Posterior vena cava (tissue), 2 donors: Measurements from ENCODE around the gene RALGAPA2. TPM values are rescaled to one million over a fixed set of nuclear protein-coding genes. Genes with fewer than 3 reads are reported as not detected.
"Not testable (repeated sequence)": the region's sequence is repeated elsewhere in the genome, so short reads cannot be mapped to it uniquely, and the experiment has no call there.

Experiments
- DNase-seq: peaks from one replicate; pipeline ENCODE4 v3.0.0-alpha.2; 2020; ENCODE audit warnings: low spot score
- intact Hi-C, 2 donors: fragments of 100-400 bp; cut with DNase I; formaldehyde crosslinking; loops; one replicate each; pipeline versions ENCODE4 v1.14.1 to v1.14.2; 2022 to 2023
- total RNA-seq, 2 donors: library from RNA; stranded (reverse); fragmentation: NEBNext Ultra II Directional; extraction: Animal tissue kit (Norgen Biotek cat#: 25700); gene quantifications; one replicate each; pipeline ENCODE4 v1.2.1, GENCODE V29; 2021
- donor health status: DM: yes; HTN: yes; CAD: no.
- donor health status: DM: yes; HTN: yes; CAD: no.

RALGAPA2 gene
- total RNA-seq, 2 donors from 2014 or later: 34.2 to 38.0 TPM

DNA sequence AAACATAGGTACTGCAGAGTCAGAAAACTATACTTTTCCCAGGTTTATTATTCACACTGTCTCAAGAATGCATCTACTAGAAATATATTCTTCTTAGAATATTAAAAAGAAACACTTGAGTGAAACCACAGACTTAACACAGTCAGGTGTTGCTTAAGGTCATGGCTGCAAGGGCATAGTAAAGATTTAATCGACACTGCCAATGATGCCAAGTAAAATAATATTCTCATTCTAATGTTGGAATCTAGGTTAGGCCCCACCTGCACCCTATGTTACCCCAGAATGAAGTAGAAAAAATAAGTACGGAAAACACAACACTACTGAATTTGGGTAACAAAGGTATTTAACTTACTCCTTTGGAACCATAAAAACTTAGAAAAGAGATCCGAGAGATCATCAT lies 155.0 kb downstream of the RALGAPA2 start:
- DNase-seq: no peak
- intact Hi-C loops: no loop called here

DNA sequence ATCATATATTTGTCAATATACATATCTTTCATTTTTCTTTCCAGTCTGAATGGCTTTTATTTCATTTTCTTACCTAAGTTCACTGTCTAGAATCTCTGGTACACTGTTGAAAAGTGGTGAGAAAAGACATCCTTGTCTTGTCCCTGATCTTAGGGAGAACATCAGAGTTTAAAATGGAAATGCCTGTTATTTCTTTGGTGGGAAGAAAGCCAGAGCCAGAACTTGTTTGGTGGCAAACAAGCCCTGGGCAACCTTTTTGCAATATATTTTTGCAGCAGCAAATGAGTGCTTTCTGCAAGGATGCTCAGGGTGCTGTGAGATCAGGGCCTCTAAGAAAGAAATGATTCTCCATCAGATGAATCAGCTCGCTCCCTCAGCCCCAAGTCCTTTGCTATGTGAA lies 156.6 kb downstream of the RALGAPA2 start:
- intact Hi-C loops: no loop called here
- no peak for DNase-seq

- intact Hi-C loops: no loop called here
- no peak for DNase-seq
Measured at GRCh38 chr20:20554951-20555350, 157.5 kb downstream of the RALGAPA2 start.

DNA sequence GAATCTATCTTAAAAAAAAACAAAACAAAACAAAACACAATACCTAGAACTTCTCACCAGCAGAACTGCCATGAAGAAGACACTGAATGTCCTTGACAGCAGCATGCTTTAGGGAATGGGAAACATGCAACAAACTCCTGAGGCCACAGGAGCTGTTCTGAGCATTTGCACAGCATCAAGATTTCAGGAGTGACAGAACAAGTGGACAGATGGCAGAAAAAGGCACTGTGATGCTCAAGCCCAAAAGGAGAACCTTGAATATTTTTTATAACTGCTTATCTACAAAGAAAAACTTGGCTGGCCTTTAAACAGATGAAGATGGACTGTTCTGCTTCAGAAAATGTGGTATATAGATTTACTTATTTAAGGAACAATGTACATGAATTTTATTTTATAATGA lies 158.9 kb downstream of the RALGAPA2 start:
- no peak for DNase-seq
- intact Hi-C loops: no loop called here

DNA sequence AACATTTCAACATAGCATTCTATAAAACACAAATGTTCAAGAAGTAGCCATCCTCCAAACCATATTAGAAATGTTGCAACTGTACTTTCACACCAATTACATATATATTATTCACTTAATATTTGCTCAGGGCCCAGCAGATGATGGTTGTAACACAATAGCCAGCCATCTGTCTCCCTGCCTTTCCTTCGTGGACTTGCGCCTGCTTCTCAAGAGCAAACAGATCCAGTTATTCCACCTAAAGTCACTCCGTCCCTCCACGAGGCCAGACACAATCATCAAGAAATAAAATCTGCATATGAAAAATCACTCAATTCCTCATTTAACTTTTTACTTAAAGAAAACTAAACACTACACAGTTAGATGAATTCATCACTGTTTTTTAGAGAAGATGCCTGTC lies 160.4 kb downstream of the RALGAPA2 start:
- intact Hi-C loops: no loop called here
- no peak for DNase-seq

DNA sequence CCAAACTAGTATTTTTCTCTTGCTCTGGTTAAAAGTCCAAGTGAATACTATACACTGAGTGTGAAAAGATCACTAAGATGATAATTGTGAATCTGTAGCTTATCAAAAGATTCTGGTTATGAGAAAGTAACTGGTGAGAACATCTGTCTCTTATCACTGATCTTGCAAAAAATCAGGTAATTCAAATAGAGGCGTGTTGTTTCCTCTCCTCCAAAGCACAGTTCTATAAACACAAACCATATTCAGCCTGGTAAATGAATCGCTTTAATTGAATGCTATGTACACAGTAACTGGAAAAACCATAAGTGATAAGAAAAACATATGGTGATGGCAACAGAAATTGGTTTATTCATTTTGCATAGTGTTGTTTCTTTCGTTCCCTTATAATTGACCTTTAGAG lies 161.0 kb downstream of the RALGAPA2 start:
- intact Hi-C loops: no loop called here
- no peak for DNase-seq

GRCh38 chr20:20549704-20550103 lies 162.7 kb downstream of the RALGAPA2 start:
- DNase-seq: no peak
- intact Hi-C loops: no loop called here

DNA sequence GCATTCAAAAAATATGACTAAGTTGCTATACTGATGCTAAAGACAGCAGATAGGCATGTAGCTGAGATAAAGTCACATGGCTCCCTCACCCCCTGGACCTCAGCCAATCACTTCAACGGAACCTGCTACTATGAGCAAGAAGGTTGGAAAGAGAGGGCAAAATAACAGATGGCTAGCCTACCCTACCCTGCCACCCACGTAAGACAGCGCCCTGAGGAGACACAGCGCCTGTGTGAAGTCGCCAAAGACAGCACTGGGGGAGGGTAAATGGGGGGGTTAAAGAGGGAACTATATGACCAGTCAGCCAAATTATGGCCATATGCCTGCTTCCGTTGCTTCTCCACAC lies 163.2 kb downstream of the RALGAPA2 start:
- intact Hi-C loops: no loop called here
- DNase-seq: no peak

DNA sequence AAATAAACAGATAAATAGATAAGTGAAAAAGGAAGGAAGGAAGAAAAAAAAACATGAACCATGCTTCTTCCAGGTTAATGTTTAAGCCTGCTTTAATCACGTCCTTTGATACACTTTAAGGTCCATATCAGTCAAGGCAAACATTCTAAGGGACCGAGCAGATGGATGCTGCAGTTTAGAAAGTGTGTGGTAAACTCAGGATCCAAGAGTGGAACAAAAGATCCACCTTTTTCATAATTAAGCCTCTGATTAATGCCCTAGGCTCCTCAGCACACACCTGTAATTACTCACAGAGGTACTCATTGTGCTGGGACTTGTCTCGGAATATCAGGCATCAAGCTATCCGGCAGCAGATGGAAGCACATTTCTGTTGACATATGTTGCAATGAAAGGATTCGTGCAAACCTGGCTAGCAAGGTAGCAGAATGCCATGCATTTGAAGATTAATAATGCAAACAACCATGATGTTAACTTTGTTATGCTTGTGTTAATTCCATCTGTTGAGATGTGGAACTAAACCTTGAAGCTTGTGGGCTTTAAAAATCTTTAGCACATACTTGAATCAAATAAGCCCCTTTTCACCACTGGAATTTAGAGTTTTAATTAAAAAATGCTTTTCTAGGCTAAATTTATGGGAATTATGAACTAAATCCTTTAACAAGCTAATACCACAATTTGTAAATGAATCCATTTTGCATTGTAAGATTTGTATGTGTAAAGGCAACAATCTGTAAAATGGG lies 163.7 kb downstream of the RALGAPA2 start:
- intact Hi-C loops: no loop called here
- DNase-seq: no peak

- intact Hi-C loops: no loop called here
- no peak for DNase-seq
Measured at GRCh38 chr20:20547876-20548266, 164.6 kb downstream of the RALGAPA2 start.

DNA sequence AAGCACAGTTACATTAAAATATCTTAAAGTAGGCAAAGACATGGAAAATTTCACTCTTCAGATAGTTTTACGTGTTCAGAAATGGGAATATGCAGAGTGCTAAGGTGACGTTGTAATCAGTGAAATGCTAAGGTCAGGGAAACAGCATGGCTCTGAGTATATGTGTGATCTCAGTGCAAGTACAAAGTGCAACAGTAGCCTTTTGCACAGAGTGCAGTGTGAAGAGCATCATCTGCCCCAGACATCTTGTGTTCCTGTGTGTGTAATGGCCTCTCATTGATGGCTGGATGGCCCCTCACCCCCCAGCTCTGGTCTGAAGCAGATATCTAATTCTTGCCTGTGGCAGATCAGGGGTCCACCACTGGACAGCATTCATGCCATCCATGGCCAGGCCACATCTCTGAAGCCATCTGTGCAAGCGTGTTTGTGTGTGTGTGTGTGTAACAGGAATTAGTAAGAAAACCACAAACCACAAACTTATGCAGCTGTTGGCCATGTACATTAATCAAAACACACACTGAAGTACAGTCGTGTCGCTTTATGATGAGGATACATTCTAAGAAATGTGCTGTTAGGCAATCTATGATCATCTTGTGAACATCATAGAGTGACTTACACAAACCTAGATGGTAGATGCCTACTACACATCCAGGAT lies 165.1 kb downstream of the RALGAPA2 start:
- intact Hi-C loops: no loop called here
- DNase-seq: no peak

- no peak for DNase-seq
- intact Hi-C loops: no loop called here
Measured at GRCh38 chr20:20546402-20546801, 166.0 kb downstream of the RALGAPA2 start.

- intact Hi-C loops, DNase-seq: not testable (repeated sequence)
Measured at GRCh38 chr20:20543348-20543747, 169.1 kb downstream of the RALGAPA2 start.

- intact Hi-C loops: no loop called here
- no peak for DNase-seq
Measured at GRCh38 chr20:20536240-20536933, 176.1 kb downstream of the RALGAPA2 start.

DNA sequence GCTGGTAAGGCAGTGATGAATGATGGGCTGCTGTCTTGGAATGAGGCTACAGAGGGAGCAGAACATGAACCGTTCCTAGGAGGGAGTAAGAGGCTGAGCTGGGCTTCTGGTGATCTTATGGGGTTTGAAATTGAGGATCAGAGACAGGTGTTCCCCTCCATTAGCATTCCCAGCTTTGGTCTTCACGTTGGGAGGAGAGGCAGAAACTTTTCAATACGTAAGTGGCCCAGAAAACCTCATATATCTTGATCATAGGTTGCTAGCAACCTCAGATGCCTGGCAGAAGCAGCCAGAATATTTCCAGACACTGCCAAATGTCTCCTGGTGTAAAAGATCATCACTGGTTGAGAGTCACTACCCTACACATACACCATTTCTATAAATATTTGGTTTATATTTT lies 177.4 kb downstream of the RALGAPA2 start:
- no peak for DNase-seq
- intact Hi-C loops: no loop called here

DNA sequence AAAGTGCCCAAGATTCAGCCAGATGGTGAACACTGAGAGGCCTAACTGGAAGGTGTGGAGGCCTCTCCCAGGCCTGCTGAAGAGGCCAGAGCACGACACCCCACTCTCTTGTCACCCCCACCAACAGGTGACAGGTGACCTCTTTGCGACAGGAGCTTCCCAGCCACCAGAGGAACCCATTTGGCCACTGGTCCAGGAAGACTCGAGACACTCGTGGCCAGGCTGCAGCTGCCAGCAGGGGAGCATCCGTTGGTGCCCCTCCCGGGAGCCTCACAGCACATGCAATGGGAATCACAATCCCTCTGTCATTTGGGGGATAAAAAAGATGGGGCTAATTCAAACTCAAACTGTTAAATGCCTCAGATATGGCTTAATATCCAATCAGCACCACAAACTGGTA lies 181.2 kb downstream of the RALGAPA2 start:
- intact Hi-C loops: no loop called here
- no peak for DNase-seq

- intact Hi-C loops: no loop called here
- DNase-seq: no peak
Measured at GRCh38 chr20:20530428-20531151, 181.9 kb downstream of the RALGAPA2 start.

GRCh38 chr20:20529597-20529996 lies 182.8 kb downstream of the RALGAPA2 start:
- intact Hi-C loops: no loop called here

GRCh38 chr20:20528861-20529260 lies 183.6 kb downstream of the RALGAPA2 start:
- intact Hi-C loops: no loop called here
- no peak for DNase-seq

More at GRCh38 chr20:20529597-20529996, 182.8 kb downstream of the RALGAPA2 start:
- no peak for DNase-seq

- intact Hi-C loops: no loop called here
- no peak for DNase-seq
Measured at GRCh38 chr20:20527661-20528060, 184.8 kb downstream of the RALGAPA2 start.
